Camera-type eye (tissue), 1 donor: Measurements from ENCODE around the gene C21orf58. TPM values are rescaled to one million over a fixed set of nuclear protein-coding genes. Genes with fewer than 3 reads are reported as not detected.

ENCODE experiments used
- total RNA-seq: library from RNA; depleted of rRNA; stranded (reverse); fragments of >200 nt; gene quantifications from one replicate; pipeline ENCODE4 v1.2.3, GENCODE V29; 2014

Gene C21orf58
- total RNA-seq: 9.3 TPM

DNA sequence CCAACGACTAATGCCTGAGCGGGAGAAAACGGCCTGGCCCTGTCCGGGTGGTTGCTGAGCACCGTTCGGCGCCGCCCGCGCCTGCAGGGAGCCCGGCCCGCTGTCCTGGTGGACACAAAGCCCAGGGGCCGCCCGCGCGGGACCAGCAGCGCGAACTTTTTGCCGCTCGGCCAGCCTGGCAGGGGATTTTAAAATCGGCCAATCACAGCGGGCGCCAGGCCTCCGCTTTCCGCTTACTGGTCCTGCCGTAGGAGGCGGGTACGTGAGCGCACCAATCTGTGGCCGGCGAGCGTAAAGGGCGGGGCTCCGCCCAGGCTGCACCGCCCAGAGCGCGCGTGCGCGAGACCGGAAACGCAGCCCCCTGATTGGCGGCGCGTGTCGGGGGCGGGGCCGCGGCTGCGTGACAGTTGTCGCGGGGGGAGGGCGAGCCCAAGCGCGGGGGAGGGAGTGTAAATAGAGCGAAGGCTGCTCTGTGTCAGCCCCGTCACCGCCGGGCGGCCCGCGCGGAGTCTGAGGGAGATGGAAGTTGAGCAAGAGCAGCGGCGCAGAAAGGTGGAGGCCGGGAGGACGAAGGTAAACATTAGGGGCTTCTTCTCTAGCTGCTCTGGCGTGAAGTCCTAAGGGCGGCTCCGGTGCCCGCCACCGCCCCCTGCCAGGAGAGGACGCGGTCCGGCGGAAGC is at the start of gene C21orf58, which contains the start of gene PCNT:
Gene C21orf58, minus strand, starts transcription at position 161 of the 680 bp plus-strand sequence. CDS start 1,132 bp downstream, outside the sequence.
Gene PCNT, plus strand, starts transcription at position 447 of the 680 bp plus-strand sequence. Its CDS starts 73 bp downstream, at position 520.

DNA sequence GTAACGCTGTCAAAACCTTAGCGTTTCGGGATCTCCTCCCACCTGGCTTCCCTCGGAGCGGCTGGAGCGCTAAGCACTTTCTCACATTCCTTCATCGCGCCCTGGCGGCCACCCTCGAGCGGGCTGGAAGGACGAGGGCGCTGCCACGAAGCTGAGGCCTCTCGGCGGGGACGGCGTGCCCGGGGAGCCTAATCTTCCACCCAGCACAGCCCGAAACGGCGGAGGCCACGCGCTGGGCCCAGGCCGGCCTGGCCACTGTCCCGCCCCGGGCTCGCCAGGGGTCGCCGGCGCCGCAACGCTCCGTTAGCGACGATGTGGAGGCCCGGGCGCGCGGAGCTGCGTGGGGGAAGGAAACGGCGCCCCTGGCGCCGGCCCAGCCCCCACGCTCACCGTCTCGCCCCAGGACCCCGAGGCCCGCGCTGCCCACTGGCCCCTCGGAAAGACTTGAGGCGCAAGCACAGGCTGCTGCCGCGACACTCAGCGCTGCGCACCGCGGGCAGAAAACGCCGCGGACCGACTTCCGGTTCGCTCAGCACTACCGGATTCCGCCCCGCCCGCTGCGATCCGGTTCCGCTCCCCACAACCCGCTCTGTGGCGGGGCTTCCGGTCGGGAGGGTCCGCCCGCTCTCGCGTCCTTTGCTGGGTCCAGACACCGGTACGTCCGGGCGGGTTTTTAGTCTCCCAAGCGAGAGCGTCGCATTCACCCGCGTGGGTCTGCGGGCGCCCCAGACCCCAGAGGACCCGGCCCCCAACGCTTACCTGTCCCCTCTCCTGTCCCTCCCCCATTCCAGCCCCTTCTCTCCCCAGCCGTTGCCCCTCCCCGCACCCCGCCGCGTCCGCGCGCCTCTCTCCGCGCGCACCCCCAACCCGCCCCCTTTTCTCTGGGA is 37.7 kb downstream of the C21orf58 start, which contains the start of gene YBEY:
Gene YBEY, plus strand, starts transcription at position 582 of the 887 bp plus-strand sequence. CDS start 572 bp downstream, outside the sequence.

DNA sequence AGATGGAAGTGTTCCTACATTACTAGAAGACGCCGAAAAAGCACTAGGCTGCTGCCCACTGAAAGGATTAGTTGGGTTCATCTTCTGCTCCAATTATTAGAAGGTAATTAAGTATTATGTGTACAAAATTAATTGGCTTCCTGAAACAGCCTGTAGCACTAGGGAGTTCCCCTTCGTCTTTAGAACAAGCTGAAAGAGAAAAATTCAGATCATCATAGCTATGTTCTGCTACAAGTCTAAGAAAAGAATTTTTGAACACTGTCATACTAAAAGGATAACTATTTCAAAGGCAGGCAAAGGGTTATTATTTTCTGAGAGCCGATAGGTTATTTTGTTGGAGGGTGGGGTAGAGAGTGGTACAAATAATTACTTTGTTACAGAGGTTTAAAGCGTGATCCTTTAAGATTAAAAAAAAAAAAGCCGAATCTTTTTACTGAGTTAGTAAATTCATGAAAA is 38.4 kb downstream of the C21orf58 start, which contains the start of gene MCM3AP:
Gene MCM3AP, minus strand, starts transcription at position 406 of the 456 bp plus-strand sequence. Its CDS starts 325 bp downstream, at position 81.

Other genes with a start within 250 kb of the C21orf58 start
- gene COL6A2, start 225.8 kb downstream of the C21orf58 start, total RNA-seq: 631 TPM
- gene FTCD, start 168.3 kb downstream of the C21orf58 start, total RNA-seq: 1.1 TPM
- gene SPATC1L, start 139.4 kb downstream of the C21orf58 start, total RNA-seq: 9.1 TPM
- 56.3 TPM for gene LSS, start 95.1 kb downstream of the C21orf58 start, total RNA-seq
- gene MCM3AP, start 38.3 kb downstream of the C21orf58 start, total RNA-seq: 125 TPM
- 20.6 TPM for gene YBEY, start 37.5 kb downstream of the C21orf58 start, total RNA-seq
- 32.8 TPM for gene PCNT, start 286 bp upstream of the C21orf58 start, total RNA-seq
- 69.5 TPM for gene DIP2A, start 135.0 kb upstream of the C21orf58 start, total RNA-seq